Astrocyte (in vitro differentiated cells and primary cell): ENCODE data around the gene NDOR1.

Source experiments
- EZH2 ChIP-seq: IDR thresholded peaks from 2 replicates; pipeline ENCODE4 v1.6.1; 2012; ENCODE audit warnings: mild to moderate bottlenecking, low read length, inconsistent platforms; ENCODE audit not compliant: insufficient read depth
- TF ChIP-seq, protein P1 (sequence below): IDR thresholded peaks from 2 replicates; pipeline ENCODE4 v1.5.1; 2011; ENCODE audit warnings: low read depth, mild to moderate bottlenecking, inconsistent platforms, low read length, moderate library complexity; ENCODE audit not compliant: insufficient read depth

- TF ChIP-seq, protein P1, sequence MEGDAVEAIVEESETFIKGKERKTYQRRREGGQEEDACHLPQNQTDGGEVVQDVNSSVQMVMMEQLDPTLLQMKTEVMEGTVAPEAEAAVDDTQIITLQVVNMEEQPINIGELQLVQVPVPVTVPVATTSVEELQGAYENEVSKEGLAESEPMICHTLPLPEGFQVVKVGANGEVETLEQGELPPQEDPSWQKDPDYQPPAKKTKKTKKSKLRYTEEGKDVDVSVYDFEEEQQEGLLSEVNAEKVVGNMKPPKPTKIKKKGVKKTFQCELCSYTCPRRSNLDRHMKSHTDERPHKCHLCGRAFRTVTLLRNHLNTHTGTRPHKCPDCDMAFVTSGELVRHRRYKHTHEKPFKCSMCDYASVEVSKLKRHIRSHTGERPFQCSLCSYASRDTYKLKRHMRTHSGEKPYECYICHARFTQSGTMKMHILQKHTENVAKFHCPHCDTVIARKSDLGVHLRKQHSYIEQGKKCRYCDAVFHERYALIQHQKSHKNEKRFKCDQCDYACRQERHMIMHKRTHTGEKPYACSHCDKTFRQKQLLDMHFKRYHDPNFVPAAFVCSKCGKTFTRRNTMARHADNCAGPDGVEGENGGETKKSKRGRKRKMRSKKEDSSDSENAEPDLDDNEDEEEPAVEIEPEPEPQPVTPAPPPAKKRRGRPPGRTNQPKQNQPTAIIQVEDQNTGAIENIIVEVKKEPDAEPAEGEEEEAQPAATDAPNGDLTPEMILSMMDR = no peak
- TF ChIP-seq EZH2 = no peak
Observed at GRCh38 chr9:137234055-137234697, 28.7 kb downstream of the NDOR1 start.
